A673 (cell line): Measurements from ENCODE around the gene ISG20L2.

Experiments used
- EZH2 ChIP-seq: fragments of 200-600 bp; sonication (generic); IDR thresholded peaks from 2 replicates; pipeline ENCODE4 v1.6.1; 2017; ENCODE audit warnings: borderline replicate concordance, low read depth, mild to moderate bottlenecking, mixed read lengths, antibody characterized with exemption, low read length; ENCODE audit not compliant: poor library complexity, severe bottlenecking
- TF ChIP-seq, protein P1 (sequence below): fragments of 300-800, 200-600 bp; sonication (generic); conservative IDR thresholded peaks from 2 replicates; pipeline ENCODE4 v1.5.1; 2017; ENCODE audit warnings: low read depth, mild to moderate bottlenecking, antibody characterized with exemption, low read length, moderate library complexity, mixed read lengths

DNA sequence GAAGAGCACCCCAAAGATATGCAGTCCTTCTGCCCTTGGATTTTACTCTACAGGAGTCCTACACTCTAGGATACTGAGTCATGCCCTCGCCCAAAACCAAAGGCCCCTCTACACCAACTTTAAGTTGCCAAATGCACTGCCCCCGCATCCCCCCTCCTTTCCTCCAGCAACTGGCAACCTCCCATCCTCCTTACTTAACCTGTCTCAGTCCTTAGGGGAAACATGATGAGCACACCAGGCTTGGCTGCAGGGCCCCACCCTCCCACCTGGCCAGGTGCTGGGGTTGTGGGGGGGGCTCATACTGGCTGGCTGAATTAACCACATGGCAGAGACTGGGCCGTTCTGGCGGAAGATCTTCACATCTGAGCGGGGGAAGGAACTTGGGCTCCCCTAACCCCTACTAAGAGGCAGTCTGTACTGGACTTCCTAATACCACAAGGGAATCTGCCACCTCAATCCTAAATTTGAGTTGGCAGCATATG, 21.7 kb upstream of the ISG20L2 start:
- TF ChIP-seq, protein P1, sequence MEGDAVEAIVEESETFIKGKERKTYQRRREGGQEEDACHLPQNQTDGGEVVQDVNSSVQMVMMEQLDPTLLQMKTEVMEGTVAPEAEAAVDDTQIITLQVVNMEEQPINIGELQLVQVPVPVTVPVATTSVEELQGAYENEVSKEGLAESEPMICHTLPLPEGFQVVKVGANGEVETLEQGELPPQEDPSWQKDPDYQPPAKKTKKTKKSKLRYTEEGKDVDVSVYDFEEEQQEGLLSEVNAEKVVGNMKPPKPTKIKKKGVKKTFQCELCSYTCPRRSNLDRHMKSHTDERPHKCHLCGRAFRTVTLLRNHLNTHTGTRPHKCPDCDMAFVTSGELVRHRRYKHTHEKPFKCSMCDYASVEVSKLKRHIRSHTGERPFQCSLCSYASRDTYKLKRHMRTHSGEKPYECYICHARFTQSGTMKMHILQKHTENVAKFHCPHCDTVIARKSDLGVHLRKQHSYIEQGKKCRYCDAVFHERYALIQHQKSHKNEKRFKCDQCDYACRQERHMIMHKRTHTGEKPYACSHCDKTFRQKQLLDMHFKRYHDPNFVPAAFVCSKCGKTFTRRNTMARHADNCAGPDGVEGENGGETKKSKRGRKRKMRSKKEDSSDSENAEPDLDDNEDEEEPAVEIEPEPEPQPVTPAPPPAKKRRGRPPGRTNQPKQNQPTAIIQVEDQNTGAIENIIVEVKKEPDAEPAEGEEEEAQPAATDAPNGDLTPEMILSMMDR: no peak
- no peak for TF ChIP-seq EZH2
